ENCODE results near the gene UBQLN1.
"Not testable (repeated sequence)": the region's sequence is repeated elsewhere in the genome, so short reads cannot be mapped to it uniquely, and the experiment has no call there.

Gene UBQLN1

DNA sequence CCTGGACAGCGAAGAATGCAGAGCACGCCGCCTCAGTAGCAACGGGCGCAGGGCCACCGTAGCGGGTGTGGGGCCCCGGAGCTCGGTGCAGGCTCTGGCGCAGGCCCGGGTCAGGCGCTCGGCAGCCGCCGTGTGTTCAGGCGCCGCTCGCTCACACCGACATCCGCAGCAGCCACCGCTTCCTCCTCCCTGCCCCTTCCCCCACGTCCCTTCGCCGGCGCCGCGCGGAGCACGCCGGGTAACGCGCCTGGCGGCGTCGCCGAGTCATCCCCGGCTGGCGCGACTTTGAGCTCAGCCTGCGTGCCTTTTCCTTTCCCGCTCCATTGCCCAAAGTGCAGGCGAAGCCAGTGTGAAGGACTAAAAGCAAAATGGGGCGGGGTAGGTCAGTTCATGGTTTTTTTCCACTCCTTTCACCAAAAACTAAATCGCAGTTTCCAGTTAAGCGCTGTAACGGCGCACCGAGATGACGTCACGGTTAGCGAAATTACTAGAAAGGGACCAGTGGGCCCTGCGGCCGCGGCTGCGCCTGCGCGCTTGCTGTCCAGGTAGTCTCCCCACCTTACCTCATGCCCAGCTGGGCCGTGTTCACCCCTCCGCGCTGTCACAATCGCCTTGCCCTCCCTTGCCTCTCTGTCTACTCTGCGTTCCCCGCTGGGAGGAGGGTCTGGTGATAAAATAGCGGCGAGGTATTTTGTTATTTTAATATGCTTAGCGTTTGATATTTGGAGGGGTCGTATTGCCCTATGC, at the start of gene UBQLN1:
Gene UBQLN1 (minus strand): TSS at position 191 of the 747 bp plus-strand sequence. CDS start 279 bp downstream, outside the sequence.
- DNase-seq (ENCODE audit: low read depth in 2 of 2), result peak; percentile 77

GRCh38 chr9:83754383-83754977, 46.7 kb upstream of the UBQLN1 start:
- DNase-seq (ENCODE audit: low read depth in 2 of 2), result no peak

DNA sequence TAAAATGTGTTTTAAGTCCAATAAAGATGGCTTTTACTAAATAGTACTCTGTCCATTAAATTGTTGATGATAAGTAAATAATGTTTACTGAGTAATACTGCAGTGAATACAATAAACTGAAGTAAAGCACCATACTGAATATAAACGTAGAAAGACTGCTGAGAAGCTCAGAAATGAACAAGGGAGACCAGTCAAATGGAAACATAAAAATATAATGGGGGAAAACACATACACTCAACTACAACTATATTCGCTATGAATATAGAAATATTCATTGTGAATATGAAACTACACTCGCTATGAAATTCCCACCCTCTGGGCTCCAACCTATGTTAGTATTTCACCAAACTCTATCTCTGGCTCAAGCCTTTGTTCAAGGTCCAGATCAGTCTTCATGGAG, 41.9 kb upstream of the UBQLN1 start:
- no peak for DNase-seq (ENCODE audit: low read depth in 2 of 2)

- DNase-seq (ENCODE audit: low read depth in 2 of 2), result no peak
Measured at GRCh38 chr9:83744206-83744605, 36.4 kb upstream of the UBQLN1 start.

DNA sequence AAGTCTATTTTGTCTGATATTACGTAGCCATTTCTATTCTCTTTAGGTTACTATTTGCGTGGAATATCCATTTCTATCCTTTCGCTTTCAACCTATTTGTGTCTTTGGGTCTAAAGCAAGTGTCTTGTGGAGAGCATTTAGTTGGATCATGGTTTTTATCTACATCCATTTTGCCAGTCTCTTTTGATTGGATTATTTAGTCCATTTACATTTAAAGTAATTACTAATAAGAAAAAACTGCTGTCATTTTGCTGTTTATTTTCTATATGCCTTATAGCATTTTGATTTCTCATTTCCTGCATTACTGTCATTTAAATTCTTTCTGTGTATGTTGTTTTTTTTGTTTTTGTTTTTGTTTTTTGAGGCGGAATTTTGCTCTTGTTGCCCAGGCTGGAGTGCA, 26.0 kb upstream of the UBQLN1 start:
- DNase-seq (ENCODE audit: low read depth in 2 of 2), result no peak

DNA sequence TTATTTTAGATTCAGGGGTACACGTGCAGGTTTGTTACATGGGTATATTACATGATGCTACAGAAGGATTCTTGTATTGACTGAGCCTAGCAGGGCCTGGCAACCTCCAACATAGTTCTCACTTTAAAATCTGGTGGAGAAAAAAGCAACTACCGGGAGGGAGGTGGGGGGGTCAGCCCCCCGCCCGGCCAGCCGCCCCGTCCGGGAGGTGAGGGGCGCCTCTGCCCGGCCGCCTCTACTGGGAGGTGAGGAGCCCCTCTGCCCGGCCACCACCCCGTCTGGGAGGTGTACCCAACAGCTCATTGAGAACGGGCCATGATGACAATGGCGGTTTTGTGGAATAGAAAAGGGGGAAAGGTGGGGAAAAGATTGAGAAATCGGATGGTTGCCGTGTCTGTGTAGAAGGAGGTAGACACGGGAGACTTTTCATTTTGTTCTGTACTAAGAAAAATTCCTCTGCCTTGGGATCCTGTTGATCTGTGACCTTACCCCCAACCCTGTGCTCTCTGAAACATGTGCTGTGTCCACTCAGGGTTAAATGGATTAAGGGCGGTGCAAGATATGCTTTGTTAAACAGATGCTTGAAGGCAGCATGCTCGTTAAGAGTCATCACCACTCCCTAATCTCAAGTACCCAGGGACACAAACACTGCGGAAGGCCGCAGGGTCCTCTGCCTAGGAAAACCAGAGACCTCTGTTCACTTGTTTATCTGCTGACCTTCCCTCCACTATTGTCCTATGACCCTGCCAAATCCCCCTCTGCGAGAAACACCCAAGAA, 21.0 kb upstream of the UBQLN1 start:
- not testable (repeated sequence) for DNase-seq (ENCODE audit: low read depth in 2 of 2)

DNA sequence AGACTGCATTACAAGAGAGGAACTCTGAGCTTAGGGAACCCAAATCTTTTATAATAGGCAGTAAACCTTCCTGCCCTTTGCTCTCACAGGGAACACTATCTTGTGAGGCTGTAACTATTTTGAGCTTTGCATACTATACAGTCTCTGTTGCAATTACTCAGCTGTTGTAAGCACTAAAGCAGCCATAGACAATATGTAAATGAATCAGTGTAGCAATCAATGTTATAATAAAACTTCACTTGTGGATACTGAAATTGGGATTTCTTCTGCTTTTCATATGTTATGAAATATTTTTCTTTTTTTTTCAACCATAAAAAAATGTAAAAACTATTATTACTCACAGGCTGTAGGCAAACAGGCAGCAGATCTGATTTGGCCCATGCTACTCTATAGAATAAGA, 16.7 kb upstream of the UBQLN1 start:
- DNase-seq (ENCODE audit: low read depth in 2 of 2), result no peak

GRCh38 chr9:83722726-83723495, 15.2 kb upstream of the UBQLN1 start:
- DNase-seq (ENCODE audit: low read depth in 2 of 2), result no peak

DNA sequence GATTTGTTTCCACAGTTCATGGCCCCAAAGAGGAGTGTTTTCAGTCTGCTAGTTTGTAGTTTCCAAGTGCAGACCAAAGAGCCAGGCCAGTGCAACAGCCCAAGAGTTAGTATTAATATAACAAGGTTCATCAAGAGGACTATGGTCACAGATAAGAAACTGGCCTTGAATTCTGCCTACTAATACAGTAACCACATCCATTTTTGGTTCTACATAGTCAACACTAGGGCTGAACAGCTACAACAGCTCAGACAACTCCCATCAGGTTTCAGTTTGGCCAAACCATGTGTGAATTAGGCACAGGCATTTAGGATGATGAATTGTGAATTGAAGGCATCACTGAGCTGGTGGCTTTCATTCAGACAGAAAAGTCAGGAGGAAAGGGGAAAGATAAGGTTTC, 13.8 kb upstream of the UBQLN1 start:
- DNase-seq (ENCODE audit: low read depth in 2 of 2), result no peak

- no peak for DNase-seq (ENCODE audit: low read depth in 2 of 2)
Measured at GRCh38 chr9:83715794-83716193, 8.0 kb upstream of the UBQLN1 start.

DNA sequence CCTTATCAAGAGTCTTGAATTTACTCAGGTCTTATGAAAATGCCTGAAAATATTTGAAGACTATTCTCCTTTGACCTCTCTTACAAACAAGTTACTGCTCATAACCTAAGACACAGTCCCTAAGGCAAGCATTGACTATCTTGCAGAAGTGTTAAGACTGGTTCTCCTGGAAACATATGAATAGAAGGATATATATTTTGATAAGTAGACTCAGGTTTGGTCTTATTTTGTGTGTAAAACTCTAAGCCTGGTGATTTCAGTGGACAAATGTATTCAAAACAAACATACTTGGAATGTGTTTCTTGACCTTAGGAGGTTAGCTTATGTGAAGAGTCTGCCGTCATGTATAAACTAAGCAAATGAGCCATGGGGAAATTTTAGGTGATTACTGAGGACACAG, 7.5 kb upstream of the UBQLN1 start:
- no peak for DNase-seq (ENCODE audit: low read depth in 2 of 2)

DNA sequence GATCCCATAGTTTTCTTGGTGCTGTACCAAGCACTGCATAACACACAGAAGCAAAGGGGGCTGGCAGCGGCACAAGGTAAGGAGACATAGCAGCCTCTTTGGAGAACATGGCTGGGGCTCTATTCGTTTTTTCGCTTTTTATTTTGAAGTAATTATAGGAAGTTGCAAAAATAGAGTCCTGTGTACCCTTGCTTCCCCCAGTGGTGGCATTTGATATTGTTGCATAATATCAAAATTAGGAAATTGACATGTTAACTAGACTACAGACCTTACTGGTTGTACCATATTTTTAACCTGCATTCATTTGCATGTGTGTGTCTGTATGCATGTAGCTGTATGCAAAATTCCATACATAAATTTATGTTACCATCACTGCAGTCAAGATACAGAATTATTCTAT, 6.6 kb upstream of the UBQLN1 start:
- no peak for DNase-seq (ENCODE audit: low read depth in 2 of 2)

DNA sequence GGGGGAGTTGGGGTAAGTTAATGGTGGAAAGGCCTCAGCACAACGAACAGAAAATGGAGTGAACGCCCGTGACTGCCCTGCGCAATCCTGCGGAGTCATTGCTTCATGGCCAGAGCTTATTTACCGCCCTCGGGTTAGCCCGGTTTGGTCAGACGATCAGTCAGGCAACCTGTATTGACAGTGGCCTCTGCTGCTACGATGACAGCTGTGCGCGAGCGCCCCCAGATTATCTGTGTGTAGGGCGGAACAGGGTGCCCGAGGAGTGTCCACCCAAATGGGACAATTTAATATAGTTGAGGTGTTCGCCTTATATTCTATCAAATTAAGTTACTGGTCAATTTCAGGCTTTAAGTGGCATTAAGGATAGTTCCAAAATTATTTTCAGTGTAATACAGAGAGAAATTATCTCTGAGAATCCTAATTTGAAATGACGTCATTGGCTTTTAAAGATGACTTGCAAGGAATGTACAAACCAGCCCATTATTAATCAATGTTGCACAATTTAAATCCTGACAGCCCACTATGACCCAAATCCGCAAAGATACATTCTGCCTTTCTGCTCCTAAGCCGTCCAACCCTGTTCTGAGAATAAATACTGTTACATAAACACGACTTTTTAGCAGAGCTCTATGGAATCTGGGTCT, 879 bp upstream of the UBQLN1 start:
- no peak for DNase-seq (ENCODE audit: low read depth in 2 of 2)

DNA sequence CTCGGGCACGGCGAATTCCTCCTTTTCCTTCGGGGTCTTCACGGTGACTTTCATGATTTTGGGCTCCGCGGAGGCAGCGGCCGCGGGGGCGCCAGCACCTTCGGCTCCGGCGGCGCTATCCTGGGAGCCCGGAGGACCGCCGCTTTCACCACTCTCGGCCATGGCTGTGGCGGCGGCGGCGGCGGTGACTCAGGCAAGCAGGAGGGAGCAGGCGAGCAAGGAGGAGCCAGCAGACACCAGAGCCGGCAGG, 315 bp downstream of the UBQLN1 start:
- DNase-seq (ENCODE audit: low read depth in 2 of 2), result peak in 1 of 2 experiments; percentile 20

GRCh38 chr9:83706676-83707517, 861 bp downstream of the UBQLN1 start:
- DNase-seq (ENCODE audit: low read depth in 2 of 2), result no peak

DNA sequence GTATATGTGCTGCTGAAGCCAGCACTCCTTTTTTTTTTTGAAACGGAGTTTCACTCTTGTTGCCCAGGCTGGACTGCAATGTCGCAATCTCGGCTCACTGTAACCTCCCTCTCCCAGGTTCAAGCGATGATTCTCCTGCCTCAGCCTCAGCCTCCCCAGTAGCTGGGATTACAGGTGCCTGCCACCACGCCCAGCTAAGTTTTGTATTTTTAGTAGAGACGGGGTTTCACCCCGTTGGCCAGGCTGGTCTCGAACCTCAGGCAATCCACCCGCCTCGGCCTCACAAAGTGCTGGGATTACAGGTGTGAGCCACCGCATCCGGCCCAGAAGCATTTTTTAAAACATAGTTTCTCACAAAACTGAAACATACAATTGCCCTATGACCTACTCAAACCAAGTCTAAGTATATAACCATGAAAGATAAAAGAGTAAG, 2.5 kb downstream of the UBQLN1 start:
- DNase-seq (ENCODE audit: low read depth in 2 of 2), result not testable (repeated sequence)

GRCh38 chr9:83701769-83702168, 6.0 kb downstream of the UBQLN1 start:
- peak; percentile 7 to 11 for DNase-seq (ENCODE audit: low read depth in 2 of 2)

DNA sequence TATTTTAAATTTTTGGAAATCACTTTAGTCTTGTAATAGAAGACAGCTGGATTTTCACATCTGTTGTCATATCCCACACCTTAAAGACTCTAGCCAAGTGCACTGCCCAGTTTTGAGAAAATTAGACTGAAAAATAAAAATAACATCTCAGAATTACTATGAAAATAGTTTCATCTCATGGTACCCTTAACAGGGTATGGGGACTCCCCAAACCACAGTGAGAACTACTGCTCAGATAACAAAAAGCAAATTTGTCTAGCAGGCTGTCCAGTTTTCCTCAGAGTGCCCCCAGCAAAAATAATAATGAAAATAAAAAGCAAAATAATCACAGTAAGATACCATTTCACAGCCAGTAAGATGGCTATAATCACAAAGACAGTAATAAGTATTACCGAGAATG, 6.5 kb downstream of the UBQLN1 start:
- DNase-seq (ENCODE audit: low read depth in 2 of 2), result no peak

GRCh38 chr9:83699615-83700014, 8.1 kb downstream of the UBQLN1 start:
- DNase-seq (ENCODE audit: low read depth in 2 of 2), result no peak

- DNase-seq (ENCODE audit: low read depth in 2 of 2), result no peak
Measured at GRCh38 chr9:83698976-83699585, 8.7 kb downstream of the UBQLN1 start.

All from fibroblast of skin of left biceps (primary cell).